HG03280 (cell line): ENCODE results near the gene MFNG.

ENCODE experiments used
- ATAC-seq: cut with Tn5 transposase; IDR thresholded peaks from one replicate; pipeline ENCODE4 v1.9.1; 2021; ENCODE audit warnings: mild to moderate bottlenecking, moderate library complexity; ENCODE audit not compliant: unreplicated experiment

Gene MFNG

GRCh38 chr22:37514526-37515051 lies 28.4 kb upstream of the MFNG start:
- ATAC-seq, result no peak

GRCh38 chr22:37511395-37512104 lies 25.4 kb upstream of the MFNG start:
- ATAC-seq, result no peak

GRCh38 chr22:37510091-37510490 lies 23.9 kb upstream of the MFNG start:
- no peak for ATAC-seq

- ATAC-seq, result no peak
Observed at GRCh38 chr22:37509059-37509860, 23.1 kb upstream of the MFNG start.

GRCh38 chr22:37508431-37508992 lies 22.3 kb upstream of the MFNG start:
- ATAC-seq, result no peak

- no peak for ATAC-seq
Observed at GRCh38 chr22:37507731-37508130, 21.5 kb upstream of the MFNG start.

- ATAC-seq, result no peak
Observed at GRCh38 chr22:37505989-37506388, 19.8 kb upstream of the MFNG start.

- ATAC-seq, result no peak
Observed at GRCh38 chr22:37505565-37505964, 19.4 kb upstream of the MFNG start.

- ATAC-seq, result no peak
Observed at GRCh38 chr22:37504964-37505363, 18.8 kb upstream of the MFNG start.

GRCh38 chr22:37503850-37504249 lies 17.7 kb upstream of the MFNG start:
- ATAC-seq, result no peak

GRCh38 chr22:37503183-37503683 lies 17.0 kb upstream of the MFNG start:
- ATAC-seq, result no peak

- no peak for ATAC-seq
Observed at GRCh38 chr22:37502342-37503182, 16.4 kb upstream of the MFNG start.

- ATAC-seq, result no peak
Observed at GRCh38 chr22:37501610-37502341, 15.6 kb upstream of the MFNG start.

- ATAC-seq, result no peak
Observed at GRCh38 chr22:37500745-37501609, 14.8 kb upstream of the MFNG start.

GRCh38 chr22:37499789-37500540 lies 13.8 kb upstream of the MFNG start:
- ATAC-seq, result no peak

GRCh38 chr22:37499027-37499707 lies 13.0 kb upstream of the MFNG start:
- no peak for ATAC-seq

GRCh38 chr22:37498289-37498909 lies 12.2 kb upstream of the MFNG start:
- ATAC-seq, result peak; percentile 50
